Activated CD4-positive, CD25-positive, alpha-beta regulatory T cell treated with anti-CD3 and anti-CD28 coated beads, Interleukin-2, amount 50 U/mL, for 24 hours (primary cell): ENCODE measurements around the gene NFIB.

Experiments used
- ATAC-seq, 2 donors: fragments of 150-1000 bp; cut with Tn5 transposase; one replicate each; pipeline ENCODE4 v1.10.0; 2021; ENCODE audit warnings: mild to moderate bottlenecking in 1 of 2, moderate library complexity in 1 of 2

The NFIB gene

DNA sequence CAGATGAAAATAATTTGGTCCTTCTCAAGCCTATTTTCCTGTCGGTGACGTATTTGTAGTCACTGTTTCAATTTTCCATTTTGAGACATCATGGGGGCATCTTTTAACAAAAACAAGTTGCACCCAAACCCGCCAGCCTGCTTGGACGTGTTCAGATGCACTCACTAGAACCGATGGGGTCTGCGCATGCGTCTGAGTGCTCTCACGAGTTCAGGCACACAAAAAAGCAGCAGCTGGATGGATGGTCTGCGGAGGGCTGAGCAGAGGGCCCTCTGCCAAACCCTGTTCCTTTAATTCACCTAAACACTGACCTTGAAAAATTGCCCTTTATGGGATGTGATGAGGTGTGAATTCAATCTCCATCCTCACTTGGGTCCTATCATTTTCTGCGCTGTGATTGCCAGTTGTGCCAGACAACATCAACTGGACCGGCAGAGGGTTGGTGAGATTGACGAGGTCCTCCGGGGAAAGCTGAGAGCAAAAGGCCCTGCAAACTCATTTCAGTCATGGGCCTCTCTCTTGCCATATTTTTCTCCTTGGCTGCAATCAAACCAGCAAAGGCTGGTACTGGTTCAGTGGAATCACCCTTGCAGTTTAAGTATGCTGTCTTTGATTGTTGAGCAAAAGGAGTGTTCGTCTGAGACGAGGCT, 251.9 kb downstream of the NFIB start:
- ATAC-seq = no peak

GRCh38 chr9:14058325-14058688, 255.6 kb downstream of the NFIB start:
- ATAC-seq = no peak

GRCh38 chr9:14057368-14058324, 256.3 kb downstream of the NFIB start:
- no peak for ATAC-seq

- no peak for ATAC-seq
Measured at GRCh38 chr9:14056316-14056861, 257.6 kb downstream of the NFIB start.

DNA sequence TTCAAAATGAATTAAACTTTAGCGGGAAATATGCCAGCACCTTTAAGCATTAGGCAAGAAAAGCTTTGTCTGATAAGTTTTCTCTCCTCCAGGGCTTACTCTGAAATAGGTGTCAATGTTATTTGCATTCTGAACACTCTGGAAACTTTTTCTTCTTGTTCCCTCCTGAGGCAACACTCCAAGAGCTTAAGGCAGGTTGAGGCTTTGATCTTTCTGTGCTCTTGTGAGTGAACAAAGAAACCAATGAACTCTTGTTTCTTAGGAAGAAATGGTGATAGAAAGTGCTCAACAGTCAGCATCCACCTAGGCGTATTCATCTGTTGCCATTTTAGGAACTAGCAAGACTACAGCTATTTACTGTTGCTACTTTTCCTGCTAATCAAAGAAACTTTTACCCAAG, 259.8 kb downstream of the NFIB start:
- ATAC-seq = no peak

DNA sequence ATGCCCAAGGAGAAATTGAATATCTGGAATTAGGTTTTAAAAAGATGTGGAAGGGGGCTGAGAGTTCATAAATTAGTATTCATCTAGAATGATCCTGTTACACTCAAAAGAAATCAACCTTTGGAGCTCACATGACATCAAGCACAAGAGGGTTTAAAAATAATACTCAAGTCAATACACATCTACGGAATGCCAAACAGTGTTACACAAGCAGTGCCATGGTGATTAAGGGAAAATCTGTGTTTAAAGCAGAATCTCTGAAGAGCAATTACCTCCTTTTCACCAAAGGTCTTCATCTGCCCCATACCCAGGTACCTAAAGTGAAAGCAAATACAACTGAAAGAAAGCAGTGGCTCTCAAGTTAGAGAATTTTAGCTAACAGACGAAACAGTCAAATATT, 261.6 kb downstream of the NFIB start:
- ATAC-seq = no peak

DNA sequence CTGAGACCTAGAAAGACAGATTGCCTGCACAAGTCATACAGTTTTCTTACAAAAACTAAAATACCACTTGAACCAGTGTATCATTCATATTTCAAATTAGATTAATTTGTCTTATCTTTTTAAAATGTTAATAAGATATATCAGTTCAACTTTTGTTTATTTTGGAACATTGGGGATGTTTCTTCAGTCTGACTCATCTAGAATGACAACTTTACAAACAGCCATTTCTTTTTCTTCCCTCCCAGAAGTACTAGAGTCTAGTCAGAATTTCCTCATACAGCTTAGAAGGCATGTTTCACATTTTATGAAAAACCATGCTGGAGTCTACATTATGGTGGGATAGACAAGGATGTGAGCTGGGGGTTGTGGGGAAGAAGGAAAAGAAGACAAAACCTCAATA, 262.5 kb downstream of the NFIB start:
- no peak for ATAC-seq

DNA sequence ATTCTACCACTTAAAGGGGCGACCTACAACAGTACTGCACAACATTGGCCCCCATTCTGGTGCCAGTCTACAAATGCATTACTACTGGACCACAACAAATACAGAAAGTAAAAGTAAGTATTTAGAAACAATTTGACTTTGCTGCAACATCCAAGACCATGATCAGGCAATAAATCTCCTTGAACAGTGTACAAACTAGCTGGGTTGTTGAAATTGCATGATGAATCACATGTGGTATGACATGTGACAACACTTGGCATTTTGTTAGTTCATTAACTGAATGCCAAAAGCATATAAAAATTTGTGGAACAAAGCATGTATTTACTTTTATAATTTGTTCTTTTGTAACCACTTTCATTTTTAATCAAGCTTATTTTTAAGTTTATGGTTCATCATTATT, 270.5 kb downstream of the NFIB start:
- no peak for ATAC-seq

- no peak for ATAC-seq
Measured at GRCh38 chr9:14037331-14037730, 276.6 kb downstream of the NFIB start.

- no peak for ATAC-seq
Measured at GRCh38 chr9:14033067-14033466, 280.9 kb downstream of the NFIB start.
